CD4-positive, alpha-beta T cell treated with Interleukin-4 for 4 hours (primary cell): ENCODE results near the gene ITPR1.

ENCODE experiments used
- DNase-seq: peaks from one replicate; pipeline ENCODE4 v3.0.0-alpha.2; 2020

The ITPR1 gene

DNA sequence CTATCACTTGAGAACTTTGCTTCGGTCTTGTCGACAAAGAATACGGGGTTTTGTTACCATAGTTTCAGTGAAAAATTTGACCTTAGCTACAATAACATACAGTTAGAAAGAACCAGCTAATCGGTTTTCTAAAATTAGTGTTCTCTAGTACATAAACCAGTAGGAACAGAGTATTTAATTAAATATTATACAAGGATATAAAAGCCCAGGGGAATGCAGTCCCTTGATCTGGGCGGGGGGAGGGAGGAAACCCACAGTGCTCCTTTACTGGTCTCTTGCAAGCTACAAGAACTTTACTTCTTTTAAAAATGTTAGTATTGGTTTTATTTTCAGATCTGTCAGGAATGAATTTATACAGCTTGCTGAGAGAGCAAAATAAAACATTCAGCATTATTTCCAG lies 41.8 kb downstream of the ITPR1 start:
- no peak for DNase-seq

DNA sequence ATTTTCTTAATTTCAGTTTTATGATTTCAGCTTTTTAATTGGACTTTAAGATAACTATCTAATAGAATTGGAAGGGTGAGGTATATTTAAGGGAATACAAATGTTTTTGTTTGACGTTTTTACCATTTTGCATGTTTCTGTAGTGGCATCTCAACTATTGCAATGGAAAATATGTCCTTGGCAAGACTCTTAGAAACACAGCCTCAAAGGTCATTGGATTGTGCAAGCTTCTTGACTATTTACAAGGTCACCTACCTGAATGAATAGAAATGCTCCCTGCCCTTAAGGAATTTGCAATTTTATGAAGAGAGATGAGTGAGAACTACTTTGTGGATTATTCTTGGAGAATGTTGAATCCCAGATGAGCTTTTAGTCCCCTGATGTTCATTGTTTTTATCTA lies 43.1 kb downstream of the ITPR1 start:
- no peak for DNase-seq

DNA sequence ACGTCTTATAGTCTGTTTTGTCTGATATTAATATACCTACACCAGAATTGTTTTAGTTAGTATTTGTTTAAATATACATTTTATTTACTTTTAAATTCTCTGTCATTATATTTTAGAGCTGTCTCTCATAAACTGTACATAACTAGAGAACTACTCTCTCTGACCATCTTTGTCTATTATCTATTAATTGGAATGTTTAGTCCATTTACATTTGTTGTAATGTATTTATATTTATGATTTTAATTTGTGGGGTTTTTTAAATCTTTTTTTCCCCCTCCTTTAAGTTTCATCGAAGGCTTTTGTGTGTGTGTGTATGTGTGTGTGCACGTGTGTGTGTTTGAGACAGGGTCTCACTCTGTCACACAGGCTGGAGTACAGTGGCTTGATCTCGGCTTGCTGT lies 47.1 kb downstream of the ITPR1 start:
- no peak for DNase-seq

DNA sequence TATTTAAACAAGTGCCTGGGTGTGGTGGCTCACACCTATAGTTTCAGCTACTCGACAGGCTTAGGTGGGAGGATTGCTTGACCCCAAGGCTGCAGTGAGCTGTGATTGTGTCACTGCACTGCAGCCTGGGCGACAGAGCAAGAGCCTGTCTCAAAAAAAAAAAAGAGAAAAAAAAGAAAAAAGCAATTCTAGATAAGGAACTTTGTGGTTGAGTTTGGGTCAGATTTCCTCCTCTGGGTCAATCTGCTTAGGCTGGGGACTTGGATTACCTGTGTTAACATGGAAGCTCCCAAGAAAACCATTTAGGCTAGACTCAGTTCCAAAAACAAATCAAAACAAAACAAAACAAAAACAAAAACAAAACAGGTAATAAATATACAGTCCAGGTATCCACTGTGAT lies 50.0 kb downstream of the ITPR1 start:
- DNase-seq = no peak

DNA sequence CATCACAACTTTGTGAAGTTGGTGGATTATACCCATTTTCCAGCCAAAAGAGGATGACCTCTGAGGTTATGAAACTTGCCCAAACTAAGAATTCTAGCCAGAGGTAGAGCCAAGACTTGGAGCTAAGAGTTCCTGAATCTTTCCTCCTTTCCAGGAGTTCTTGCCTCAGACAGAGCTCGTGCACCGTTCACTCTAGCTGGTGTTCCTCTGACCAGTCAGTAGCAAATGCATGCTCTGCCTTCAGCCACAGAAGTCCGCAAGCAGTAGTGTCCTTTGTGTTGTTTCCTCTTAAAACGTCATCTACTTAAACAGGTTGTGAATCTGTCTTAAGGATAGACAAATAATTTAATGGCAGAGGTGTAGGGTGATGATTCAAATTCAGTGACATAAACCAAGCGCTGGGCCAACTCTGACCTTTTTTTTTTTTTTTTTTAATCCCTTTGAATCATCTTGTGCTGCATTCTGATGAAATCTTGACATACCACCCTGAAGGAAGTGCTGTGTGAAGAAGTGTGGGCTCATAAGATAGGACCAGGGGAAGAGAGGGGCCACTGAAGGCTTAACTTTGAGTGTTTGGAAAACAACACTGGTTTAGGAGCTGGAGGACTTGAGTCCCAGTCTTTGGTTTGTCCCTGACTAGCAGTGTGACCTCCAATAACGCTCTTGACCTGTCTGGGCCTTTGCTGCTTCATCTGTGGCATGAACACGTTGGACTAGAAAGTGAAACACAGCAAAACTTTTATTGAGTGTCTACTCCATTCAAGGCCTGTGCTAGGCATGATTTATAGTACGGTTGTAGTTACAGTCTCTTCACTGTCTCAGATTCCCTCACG lies 53.4 kb downstream of the ITPR1 start:
- DNase-seq = no peak

DNA sequence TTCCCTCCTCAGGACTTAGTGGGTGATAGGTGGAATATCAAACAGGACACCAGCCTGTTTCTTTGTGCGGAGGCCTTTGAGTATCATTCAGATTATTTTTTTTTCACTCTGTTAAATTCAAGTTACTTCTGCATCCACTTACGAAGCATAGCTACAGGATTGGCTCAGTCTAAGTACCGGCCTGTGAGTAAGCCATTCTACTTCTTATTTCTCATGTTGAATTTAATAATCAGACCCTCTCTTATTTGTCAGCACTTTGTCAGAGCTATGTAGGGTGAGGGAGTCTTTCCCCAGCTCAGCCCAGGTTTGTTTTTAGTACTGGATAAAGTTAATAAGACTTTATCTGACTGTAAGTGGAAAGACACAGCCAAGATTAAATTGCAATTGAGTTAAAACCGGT lies 54.7 kb downstream of the ITPR1 start:
- DNase-seq = no peak

DNA sequence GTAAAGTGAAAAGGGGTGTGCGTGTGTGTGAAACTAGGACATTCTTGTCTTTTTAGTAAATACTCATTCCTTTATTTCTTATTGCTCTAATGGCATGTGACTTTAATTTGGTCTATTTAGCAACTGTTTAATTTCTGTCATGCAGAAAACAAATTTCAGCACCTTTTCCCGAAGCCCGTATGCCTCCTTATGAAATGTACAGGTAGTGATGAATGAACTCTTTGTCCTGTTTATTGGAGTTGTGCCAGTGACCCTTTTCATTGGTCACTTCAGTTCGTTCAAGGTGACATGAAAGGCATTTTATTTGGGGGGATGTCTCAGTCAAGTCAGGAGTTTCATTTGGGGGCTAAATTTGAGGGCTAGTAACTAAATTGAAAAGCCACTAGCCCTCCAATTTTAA lies 55.2 kb downstream of the ITPR1 start:
- DNase-seq = no peak

DNA sequence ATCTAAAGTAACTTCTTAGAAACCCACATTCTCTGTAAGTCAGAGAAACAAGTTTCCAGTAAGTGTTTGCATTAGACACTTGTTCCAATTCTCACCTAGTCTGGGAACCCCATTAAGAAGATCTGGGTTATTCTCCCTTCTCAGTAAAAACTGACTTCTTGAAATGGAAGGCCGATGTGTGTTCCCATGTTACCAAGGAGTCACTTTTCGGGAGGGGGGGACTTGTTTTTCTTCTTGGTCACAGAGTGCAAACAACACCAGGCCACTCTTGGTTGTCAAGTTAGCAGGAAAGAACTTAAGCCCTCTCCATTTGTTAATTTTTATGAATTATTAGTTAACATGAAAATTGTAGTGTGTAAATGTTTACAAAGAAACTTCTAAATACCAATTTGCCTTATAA lies 55.6 kb downstream of the ITPR1 start:
- DNase-seq = no peak

DNA sequence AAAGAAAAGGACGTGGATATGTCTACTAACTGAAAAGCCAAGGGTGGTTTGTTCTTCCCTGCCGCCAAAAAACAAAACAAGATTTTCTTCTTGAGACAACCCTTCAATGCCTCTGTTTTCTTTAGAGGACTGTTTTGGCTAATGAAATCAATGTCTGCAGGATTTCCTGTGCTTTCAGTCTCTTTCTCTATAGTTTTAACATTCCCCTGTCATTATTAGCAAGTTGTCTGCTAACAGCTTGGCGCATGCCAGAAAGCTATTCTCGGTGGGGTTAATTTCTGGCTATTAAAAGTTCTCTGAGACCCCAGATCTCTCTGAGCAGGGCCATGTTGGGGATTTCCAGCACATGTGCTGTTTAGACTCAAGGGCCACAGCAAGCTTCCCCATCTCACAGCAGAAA lies 56.7 kb downstream of the ITPR1 start:
- no peak for DNase-seq

DNA sequence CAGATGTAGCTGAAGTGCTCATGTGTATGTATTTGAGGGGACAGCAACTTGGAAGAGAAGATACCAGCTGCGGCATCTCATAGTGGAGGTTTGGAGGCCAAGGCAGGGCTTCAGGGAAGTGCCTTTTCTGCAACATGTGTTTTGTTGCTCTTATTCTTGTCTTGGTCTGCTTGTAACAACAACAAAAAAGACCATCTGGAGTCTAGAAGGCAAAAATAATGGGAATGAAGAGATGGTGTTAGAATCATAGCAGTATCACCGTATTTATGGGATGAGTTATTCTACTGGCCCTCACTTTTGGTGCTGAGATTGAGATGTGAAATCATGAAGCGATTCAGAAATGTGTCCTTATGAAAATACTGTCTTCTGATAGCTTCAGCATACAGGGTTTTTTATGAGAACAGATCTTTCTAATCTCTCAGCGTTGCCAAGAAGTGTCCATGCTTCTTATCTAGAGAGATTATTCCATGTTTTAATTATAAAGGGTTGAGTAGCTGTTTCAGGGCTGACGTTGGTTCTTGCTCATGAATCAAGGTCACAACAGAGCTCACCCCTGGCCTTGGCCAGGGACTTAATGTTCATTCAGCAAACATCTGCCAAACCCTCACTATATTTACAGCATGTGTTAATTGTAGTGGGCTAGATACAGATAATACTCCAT lies 58.0 kb downstream of the ITPR1 start:
- no peak for DNase-seq

DNA sequence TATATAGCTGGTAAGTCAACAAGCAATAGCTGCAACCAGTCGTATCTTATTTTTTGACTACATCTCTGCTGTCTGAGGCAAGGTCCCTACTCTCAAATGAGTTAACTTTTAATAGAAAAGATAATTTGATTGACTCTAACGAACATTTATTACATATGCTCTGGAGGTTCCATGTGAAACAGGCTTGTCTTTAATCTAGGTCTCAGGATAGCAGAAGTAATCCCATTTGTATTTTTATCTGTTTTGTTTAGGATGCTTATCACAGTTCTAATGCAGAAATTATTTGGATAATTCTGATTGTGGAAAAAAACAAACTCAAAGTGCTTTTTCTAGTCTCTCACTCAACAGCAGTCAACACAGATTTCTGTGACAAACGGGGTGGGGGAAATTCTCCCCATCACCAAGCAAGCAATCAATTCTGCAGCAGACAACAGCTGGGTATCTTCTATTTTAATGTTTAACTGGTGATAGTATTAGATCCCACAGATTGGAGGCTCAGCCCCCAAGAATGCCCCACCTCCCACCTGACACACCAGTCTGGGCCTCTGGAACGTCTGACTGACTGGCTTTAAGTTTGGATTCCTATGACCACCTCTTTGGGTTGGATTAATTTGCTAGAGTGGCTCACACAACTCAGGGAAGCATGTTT lies 58.8 kb downstream of the ITPR1 start:
- DNase-seq = no peak

DNA sequence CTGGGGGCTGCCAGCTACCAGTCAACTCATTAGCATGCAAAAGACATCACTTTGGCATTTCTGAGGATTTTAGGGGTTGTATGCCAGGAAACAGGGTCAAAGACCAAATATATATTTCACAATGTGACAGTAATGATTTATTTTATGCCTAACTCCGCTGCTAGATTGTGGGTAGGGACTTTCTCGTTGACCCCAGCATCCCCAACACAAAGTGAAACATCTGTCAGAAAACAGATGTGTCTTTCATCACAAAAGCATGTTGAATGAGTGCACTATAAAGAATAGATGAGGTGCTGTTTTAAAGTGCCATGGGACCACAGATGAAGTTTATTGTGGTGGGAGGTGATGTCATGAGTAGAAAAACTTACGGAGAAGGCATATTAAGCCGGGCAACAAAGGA lies 59.7 kb downstream of the ITPR1 start:
- no peak for DNase-seq

DNA sequence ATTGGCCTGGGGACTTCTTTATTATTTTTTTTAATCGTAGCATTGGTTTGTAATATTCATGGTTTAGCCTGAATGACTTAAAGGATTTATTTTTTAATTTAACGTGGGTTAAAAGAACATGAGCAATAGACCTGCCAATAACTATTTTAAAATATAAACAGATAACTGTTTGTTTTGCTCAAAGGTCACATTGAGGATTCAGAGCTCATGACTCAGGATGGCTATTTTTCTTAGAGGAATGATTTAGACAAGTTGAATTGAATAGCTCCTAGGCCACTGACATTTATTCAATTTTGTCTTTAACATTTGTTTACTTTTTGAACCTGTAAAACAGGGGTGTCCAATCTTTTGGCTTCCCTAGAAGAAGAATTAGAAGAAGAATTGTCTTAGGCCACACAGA lies 68.5 kb downstream of the ITPR1 start:
- no peak for DNase-seq

DNA sequence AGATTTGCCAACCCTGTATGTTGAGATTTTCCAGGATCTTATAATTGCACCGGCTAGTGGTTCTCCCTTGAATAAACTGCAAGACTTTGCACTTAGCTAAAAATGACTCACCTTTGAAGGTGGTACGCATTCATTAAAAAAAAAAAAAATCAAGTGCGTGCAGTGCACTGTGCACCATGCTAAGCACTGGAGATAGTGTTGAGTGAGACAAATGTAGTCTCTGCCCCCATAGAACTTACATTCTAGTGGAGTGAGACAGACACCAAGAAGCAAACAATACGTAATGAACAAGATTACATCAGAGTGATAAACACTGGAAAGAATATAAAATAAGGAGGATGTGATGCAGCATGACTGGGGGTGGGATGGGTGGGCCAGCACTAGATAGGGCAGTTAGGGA lies 69.4 kb downstream of the ITPR1 start:
- DNase-seq = no peak

DNA sequence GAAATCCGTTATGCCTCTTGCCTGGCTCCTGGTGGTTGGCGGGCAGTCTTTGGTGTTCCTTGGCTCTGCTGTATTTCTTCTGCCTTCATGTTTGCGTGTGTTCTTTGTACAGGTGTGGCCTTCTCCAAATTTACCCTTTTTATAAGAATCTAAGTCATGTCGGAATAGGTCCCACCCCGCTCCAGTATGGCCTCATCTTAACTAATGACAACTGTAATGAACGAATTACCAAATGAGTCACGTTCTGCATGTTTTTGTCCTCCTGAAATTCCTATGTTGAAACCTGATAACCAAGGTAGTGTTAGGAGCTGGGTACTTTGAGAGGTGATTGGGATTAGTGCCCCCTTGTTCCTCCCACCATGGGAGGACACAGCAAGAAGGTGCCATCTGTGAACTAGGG lies 71.1 kb downstream of the ITPR1 start:
- no peak for DNase-seq

DNA sequence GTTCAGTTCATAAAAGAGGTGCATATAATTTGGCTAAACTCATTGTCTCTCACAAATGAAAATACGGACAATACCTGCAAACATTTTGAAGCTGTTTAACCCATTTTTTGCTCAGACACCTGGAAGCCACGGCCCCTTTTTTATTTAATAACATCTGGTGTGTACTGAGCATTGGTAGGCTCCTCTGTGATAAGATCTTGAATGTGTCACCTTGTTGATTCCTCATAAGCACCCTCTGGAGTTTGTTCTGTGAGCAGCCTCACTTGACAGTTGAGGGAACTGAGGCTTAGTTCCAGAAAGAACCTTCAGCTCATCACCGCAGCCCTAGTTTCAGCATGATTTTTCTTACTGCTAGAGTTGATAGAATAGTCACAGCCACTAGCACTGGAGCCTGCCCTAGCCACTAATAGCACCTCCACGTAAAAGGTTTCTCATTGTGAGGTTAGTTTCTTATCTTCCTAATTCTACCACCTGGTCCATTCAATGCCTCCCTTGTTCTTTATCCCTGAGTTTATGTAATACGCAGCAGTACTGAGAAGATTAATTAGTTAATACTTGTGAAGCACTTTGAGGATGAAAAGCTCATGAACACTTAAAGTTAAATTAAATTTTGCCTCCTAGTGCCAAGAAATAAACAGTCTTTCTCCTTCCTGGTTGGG lies 71.9 kb downstream of the ITPR1 start:
- DNase-seq = no peak

DNA sequence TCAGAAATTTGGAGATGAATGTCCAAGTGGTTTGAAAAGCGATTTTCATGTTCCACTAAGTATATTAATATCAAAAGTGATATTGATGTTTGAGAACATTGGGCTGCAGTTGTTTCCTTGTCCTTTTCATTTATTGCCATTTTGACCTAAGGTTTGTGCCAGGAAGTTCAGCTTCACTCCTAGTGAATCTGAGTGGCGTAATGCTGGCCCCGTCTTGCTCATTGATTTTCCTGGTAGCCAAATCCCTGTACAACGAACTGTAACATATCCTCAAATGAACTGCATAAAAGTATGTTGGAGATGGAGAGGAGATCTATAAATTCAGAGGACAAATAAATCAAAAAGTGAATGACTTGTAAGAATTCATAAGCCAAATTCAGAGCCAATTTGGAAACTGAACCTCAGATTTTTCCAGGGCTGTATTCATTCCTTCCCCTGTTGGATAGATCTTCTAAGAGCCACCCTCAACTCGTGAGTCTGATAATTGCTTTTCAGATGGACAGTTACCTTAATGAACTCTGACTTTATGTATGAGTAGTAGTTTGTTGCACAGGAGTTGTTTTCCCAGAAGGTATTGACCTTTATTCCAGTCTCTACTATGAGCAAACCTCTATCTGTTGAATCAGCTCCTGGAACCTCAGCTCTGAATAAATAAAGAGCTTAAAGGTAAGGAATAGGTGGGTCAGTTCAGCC lies 72.8 kb downstream of the ITPR1 start:
- DNase-seq = no peak

DNA sequence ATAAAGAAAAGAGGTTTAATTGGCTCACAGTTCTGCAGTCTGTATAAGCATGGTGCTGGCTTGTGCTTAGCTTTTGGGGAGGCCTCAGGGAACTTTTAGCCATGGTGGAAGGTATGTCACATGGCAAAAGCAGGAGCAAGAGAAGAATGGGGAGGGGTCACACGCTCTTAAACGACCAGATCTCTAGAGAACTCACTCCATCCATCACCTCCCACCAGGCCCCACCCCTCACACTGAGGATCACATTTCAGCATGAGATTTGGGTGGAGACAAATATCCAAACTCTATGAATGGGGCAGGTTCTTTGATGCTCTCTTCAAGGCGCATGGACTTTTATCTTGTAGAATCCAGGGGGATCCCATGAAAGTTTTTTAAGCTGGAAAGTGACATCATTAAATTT lies 75.7 kb downstream of the ITPR1 start:
- DNase-seq = no peak

DNA sequence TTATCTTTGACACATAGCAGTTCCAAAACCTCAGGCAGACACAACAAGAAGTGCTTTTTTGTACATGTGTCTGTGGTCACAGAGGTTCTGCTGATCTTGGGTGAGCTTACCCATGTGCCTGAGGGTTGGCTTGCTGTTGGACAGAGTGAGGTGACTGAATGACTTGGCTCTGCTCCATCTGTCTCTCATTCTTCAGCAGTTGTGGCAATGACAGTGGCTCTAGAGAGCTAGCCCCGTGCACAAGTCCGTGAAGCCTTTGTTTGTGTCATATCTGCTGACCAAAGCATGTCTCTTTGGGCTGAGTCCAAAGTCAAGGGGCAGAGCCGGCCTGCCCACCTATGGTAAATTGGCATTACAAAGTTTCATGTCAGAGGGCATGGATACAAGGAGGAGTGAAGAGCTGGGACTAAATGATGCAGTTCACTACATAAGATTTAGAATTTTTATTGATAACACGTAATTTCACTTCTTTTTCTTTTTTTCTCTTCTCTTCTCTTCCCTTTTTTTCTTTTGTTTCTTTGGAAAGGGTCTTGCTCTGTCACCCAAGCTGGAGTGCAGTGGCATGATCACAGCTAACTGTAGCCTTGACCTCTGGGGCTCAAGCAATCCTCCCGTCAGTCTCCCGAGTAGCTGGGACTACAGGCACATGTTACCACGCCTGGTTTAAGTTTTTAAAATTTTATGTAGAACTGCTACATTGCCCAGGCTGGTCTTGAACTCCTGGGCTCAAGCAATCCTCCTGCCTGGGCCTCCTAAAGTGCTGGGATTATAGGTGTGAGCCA lies 77.9 kb downstream of the ITPR1 start:
- DNase-seq = no peak

DNA sequence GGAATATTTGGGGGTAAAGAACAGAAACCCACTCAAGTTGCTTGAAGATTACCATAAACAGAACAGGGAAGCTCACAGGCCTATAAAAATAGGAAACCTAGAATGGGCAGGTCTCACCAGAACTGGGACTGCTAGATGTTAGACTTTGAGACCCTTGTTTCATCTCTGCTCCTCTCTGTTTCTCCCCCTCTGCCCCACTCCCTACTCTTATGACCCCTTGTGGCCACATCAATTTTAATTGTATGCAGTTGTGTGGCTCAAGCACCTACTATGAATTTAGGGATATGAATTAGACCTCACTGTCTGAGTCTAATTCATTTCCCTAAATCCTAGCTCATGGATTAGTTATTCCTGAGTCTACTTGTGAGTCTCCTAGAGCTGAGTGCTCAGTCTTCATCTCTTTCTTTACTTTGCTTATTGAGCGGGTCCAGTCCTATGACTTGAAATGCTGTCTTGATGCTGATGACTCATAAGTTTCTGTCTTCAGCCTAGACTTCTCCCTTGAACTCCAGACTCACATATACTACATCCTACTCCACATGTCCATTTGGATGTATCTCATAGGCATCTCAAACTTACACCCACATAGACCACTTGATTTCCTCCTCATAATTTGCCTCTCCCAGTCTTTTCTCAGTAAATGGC lies 78.7 kb downstream of the ITPR1 start:
- DNase-seq = no peak

DNA sequence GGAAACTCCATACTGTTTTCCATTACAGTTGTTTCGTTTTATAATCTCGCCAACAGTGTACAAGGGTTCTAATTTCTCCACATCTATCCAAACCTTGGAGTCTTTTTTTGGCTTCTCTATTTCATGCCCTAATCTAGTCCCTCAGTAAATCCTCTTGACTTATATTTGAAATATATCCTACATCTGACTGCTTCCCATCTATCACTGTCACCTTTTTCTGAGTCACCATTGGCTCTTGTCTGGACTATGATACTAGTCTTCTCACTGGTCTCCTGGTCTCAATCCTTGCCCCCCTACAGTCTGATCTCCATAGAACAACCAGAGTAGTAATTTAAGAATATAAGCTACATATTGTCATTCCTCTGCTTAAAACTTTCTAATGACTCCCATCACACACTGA lies 80.0 kb downstream of the ITPR1 start:
- no peak for DNase-seq
